Cardiac muscle cell (in vitro differentiated cells and primary cell): Measurements from ENCODE around the gene NDUFS4. TPM values are rescaled to one million over a fixed set of nuclear protein-coding genes. Genes with fewer than 3 reads are reported as not detected.

Experiments used
- DNase-seq, 2 donors: peaks; one replicate each; pipeline versions ENCODE4 v3.0.0 to v3.0.0-alpha.2; 2010 to 2017; ENCODE audit warnings: low read depth in 1 of 2, low spot score in 1 of 2
- H3K27ac ChIP-seq: fragments of 200-600 bp; sonication (generic); 2 replicates; pipeline ENCODE4 v1.5.1; 2016
- H3K27me3 ChIP-seq: fragments of 200-600 bp; sonication (generic); 2 replicates; pipeline ENCODE4 v1.6.0; 2016; ENCODE audit warnings: control low read depth
- H3K36me3 ChIP-seq: fragments of 200-600 bp; sonication (generic); 2 replicates; pipeline ENCODE4 v1.5.1; 2016; ENCODE audit warnings: control low read depth
- H3K4me1 ChIP-seq: fragments of 200-600 bp; sonication (generic); 2 replicates; pipeline ENCODE4 v1.8.1; 2017; ENCODE audit warnings: low read depth, mild to moderate bottlenecking, mixed run types
- H3K4me3 ChIP-seq: fragments of 200-600 bp; sonication (generic); 2 replicates; pipeline ENCODE4 v1.5.1; 2016; ENCODE audit warnings: mild to moderate bottlenecking
- H3K9me3 ChIP-seq: fragments of 200-600 bp; sonication (generic); 2 replicates; pipeline ENCODE4 v1.5.1; 2017; ENCODE audit warnings: low read depth, mild to moderate bottlenecking, control low read depth
- CTCF ChIP-seq: IDR thresholded peaks from 2 replicates; pipeline ENCODE4 v1.5.1; 2012; ENCODE audit warnings: low read depth, mild to moderate bottlenecking, low read length
- polyA plus RNA-seq: library from polyadenylated mRNA; unstranded; fragments of >200 nt; fragmentation: Nextera tagmentation; extraction: Ambion mirVana; gene quantifications from 2 replicates; pipeline ENCODE4 v1.2.1, GENCODE V29; 2016
- total RNA-seq: library from RNA; depleted of rRNA; stranded (reverse); fragments of >200 nt; gene quantifications from 2 replicates; pipeline ENCODE4 v1.2.3, GENCODE V29; 2016

NDUFS4 gene
- total and polyA plus RNA-seq, 2 experiments from 2014 or later: 75.7 to 212 TPM

GRCh38 chr5:53616939-53617549 is 56.6 kb downstream of the NDUFS4 start:
- peak; percentile 25 to 29 for DNase-seq

GRCh38 chr5:53631251-53631650 is 70.8 kb downstream of the NDUFS4 start:
- Histone ChIP-seq H3K27ac (no peak overlapping the region), H3K4me1 (peaks cover 5% of the 10 kb centered on the region), H3K4me3 (no peak overlapping the region), H3K27me3 (no peaks in the 10 kb centered on the region), H3K36me3 (no peaks in the 10 kb centered on the region), H3K9me3 (no peaks in the 10 kb centered on the region)
- no peak for DNase-seq
- no peak for TF ChIP-seq CTCF

More at GRCh38 chr5:53616939-53617549, 56.6 kb downstream of the NDUFS4 start:
- Histone ChIP-seq H3K27ac (no peak overlapping the region), H3K27me3 (no peaks in the 10 kb centered on the region), H3K9me3 (no peaks in the 10 kb centered on the region), H3K4me3 (no peak overlapping the region), H3K36me3 (no peaks in the 10 kb centered on the region), H3K4me1 (peaks cover 11% of the 10 kb centered on the region)
- TF ChIP-seq CTCF: no peak

GRCh38 chr5:53642061-53642460 is 81.6 kb downstream of the NDUFS4 start:
- Histone ChIP-seq H3K27ac (no peak overlapping the region), H3K4me3 (no peak overlapping the region), H3K9me3 (no peaks in the 10 kb centered on the region), H3K36me3 (peaks cover 7% of the 10 kb centered on the region), H3K4me1 (peaks cover 11% of the 10 kb centered on the region), H3K27me3 (no peaks in the 10 kb centered on the region)
- TF ChIP-seq CTCF: no peak
- DNase-seq: peak in 1 of 2 donors; percentile 45

GRCh38 chr5:53643445-53643844 is 83.0 kb downstream of the NDUFS4 start:
- H3K4me3 ChIP-seq: no peak overlapping the region
- H3K4me1 ChIP-seq: peaks cover 11% of the 10 kb centered on the region
- H3K27ac ChIP-seq: no peak overlapping the region

GRCh38 chr5:53645078-53645477 is 84.6 kb downstream of the NDUFS4 start:
- no peak for DNase-seq
- peaks cover 11% of the 10 kb centered on the region for H3K4me1 ChIP-seq

More at GRCh38 chr5:53643445-53643844, 83.0 kb downstream of the NDUFS4 start:
- no peak for TF ChIP-seq CTCF
- no peaks in the 10 kb centered on the region for H3K9me3 ChIP-seq
- DNase-seq: peak in 1 of 2 donors; percentile 73
- H3K27me3 ChIP-seq: no peaks in the 10 kb centered on the region
- no peaks in the 10 kb centered on the region for H3K36me3 ChIP-seq

More at GRCh38 chr5:53645078-53645477, 84.6 kb downstream of the NDUFS4 start:
- Histone ChIP-seq H3K9me3 (no peaks in the 10 kb centered on the region), H3K27me3 (no peaks in the 10 kb centered on the region), H3K27ac (no peak overlapping the region), H3K36me3 (no peaks in the 10 kb centered on the region), H3K4me3 (no peak overlapping the region)
- TF ChIP-seq CTCF: no peak
